HG02885 (cell line): ENCODE results near the gene LEMD1.
"Not testable (repeated sequence)": the region's sequence is repeated elsewhere in the genome, so short reads cannot be mapped to it uniquely, and the experiment has no call there.

Experiments used
- ATAC-seq: cut with Tn5 transposase; IDR thresholded peaks from one replicate; pipeline ENCODE4 v1.9.1; 2021; ENCODE audit warnings: mild to moderate bottlenecking; ENCODE audit not compliant: unreplicated experiment, poor library complexity

Gene LEMD1

DNA sequence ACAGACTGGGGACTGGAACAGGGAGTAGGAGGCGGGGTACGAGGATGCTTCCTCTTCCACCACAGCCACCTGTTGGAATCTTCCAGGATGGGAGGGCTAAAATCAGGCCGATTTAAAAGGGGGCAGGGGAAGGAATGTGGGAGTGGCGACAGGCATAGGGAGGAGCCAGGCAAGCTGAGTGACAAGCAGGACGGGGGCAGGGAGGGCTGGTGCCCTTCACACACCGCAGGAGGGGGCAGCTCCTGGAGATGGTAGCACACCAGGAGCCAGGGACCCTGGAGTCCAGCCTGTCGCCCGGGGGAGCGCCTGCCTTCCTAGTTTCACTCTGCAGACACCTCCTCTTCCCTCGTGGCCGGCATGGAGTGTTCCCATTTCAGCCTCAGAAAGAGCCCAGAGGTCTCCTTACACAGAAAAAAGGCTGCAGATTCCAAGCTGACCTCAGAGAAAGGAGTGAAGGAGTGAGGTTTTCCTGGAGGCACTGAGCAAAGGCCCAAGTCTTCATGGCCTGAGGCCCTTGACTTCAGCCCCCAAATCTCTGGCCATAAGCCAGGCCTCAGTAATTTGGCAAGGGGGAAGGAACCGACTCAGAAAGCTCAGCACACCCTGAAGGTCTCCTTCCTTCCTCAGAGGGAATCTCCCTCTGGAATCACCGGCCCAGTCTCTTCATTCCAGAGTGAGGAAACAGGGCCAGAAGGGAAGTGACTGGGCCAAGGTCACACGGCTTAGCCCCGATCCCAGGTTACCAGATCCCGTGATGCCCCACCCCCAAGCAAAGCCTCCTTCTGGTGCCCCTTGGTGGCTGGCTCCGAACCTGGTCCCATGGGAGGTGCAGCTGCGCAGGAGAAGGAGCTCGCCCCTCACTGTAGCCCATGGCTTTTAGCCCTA, 25.8 kb upstream of the LEMD1 start:
- no peak for ATAC-seq

DNA sequence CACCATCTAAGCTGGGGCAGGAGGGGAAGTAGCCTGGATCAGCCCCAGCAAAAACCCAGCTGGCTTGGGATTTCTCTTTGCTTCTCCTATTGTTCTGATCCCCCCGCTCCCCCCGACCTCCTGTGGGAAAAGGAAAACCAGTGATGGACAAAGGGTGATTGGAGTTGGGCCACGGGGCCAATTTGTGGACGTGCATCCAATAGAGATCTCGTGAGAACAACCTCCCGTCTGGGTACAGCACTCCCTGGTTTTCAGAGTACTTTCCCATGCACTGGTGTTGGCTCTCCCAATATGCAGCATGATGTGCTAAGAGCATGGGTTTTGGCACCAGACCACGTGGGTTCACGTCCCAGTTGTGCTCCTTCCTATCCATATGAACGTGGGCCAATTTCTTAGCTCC, 25.0 kb upstream of the LEMD1 start:
- ATAC-seq, result no peak

DNA sequence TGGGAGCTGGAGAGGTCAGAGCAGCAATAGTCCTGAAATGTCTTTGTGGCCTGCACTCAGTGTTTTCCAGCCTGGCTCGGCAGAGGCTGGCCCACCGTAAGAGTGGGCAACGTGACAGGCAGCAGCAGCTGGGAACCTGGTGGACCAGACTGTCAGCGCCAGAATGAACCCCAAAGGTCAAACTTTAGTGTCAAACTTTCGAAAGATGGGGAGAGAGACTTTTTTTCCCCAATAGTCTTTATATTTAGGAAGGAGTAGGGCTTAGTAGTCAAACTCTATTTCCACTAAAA, 23.7 kb upstream of the LEMD1 start:
- no peak for ATAC-seq

DNA sequence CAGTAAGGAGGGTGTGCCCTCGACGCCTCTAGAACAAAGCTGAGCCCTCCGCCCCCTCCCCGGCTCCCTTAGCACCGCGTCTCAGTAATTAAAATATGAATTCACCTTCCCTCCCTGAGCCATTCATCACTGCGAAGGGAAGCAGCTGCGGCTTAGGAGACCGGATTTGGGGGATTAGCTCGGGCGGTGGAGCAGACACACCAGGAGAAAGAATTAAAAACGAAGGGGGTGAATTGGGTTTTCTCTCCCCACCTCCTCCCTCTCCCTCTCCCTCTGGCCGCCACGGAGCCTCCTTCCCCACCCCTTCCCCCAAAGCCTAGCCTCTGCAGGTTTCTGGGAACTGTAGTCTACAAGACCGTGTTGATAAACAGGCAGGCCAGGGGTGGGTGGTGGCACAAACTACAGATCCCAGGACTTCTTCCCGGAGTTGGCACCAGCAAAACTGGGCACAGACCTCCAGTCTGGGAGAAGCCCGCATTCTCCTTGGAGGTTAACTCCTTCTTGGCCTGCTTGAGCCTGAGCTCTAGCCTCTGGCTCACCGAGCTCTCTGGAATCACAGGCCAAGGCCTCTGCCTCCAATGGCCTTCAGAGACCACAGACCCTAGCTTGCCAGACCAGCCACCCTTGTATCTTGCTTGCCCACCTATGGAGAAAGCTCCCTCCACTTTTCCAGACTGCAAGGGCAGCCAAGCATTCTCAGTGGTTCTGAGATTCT, 23.2 kb upstream of the LEMD1 start:
- ATAC-seq, result no peak

DNA sequence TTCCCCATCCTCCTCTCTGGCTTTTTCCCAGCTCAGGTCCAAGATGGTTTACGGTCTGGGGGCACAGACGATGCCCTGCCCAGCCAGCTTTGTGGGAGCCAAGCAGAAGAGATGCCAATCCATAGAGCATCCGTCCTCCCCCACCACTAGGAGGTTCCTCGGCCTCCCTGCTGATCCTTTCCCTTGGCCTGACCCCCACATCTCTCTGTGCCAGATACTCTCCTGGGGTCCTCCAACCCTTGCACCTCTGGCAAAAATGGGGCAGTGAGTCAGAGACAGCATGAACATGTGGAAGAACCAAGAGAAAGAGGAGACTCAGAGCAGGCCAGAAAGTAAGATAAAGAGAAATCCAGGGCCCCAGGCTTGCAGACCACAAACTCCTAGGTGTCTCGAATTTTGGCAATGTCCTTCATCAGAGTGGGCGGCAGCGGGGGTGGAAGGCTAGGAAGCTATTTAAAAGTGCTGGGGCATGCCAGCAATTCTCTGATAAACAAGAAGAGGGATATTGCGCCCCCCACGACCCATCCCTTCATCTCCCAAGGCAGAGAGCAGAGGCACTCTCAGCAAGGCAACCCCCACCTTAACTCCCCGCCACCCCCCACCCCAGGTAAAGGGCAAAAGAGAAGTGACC, 22.6 kb upstream of the LEMD1 start:
- no peak for ATAC-seq

DNA sequence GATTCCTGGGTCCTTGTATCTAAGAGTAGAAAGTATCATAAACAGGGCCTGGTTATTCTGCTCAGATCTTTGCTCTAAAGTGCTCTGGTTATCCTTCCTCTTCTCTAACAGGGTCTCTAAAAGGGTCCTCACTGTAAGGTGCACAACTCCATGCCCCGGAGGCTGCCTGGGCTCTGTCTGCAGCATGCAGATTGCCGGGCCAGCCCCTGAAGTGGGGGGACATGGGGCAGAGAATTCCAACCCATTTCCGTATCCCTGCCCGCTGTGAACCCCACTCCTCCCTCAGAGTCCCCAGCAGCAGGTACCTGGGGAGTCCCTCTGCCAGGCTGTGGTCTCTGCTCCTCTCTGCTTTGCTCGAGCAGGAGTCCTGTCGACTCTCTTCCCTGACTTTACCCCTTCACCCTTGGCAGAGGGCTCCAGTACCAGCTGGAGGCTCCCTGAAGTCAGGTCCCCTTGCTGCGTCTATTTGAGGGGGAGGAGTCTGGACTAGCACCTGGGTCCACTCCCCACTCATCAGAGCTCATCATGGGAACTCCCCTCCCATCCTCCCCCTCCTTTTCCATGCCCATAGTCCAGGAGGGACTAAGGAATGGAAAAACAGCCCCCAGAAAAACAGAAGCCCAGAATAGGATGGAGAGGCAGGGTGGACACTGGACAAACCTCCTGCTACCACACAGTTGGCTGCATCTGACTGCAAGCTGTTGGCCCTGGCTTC, 21.9 kb upstream of the LEMD1 start:
- no peak for ATAC-seq

DNA sequence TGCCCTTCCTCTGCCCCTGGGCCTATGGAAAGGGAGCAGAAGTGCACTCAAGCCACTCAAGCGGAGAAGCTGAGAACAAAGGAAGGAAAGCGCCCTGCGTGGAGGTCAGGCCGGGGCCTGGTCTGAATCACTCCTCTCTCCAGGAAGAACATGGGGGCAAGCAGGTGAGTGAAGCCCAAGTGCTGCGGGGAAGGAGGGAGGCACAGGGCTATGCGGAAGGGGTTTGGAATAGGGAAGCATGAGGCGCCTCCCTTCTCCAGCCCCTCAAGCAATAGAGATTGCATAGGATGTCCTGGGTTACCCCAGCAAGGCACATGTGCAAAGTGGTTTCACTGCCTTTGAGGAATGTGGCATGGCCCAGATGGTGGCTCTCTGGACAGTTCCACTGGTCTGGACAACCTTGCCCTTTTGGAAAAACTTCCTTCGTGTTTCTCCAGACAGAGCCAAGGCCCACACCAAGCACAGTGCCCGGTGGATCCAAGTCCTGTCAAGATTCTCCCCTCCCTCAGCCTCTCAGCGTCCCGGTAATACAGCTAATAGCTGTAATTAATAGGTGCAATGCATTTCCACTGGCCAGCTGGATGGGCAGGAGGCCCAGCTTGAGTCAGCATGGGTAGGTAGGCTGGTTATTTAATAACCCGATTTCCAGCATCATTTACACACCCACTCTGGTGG, 20.3 kb upstream of the LEMD1 start:
- no peak for ATAC-seq

DNA sequence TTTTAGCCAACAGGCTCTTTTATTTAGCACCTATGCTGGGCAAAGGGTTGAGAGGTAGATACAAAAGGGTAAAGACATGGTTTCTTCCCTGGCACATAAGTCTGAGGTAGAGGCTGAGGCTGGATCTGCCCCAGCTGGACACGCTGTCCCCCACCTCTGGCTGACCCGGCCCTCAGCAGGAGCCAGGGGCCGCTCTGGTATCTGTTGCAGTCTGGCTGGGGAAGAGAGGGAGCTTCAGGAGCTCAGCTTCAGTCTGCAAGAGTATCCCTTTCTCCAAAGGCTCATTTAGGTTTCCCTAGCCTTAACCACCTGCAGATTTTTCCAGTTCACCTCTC, 19.8 kb upstream of the LEMD1 start:
- ATAC-seq, result no peak

DNA sequence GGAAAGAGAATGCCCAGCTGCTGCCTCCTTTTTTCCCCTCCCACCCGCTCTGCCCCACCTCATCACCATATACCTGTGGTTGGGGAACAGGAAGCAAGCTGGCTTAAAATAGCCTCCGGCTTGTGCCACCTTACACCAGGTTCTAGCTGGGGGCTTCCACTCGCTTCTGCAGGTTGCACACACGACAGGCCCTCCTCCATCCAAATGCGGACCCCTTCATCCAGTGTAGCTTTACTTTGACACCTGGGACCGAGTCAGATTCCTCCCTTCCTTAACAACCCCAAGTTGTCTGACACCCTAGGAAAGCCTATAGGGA, 19.4 kb upstream of the LEMD1 start:
- peak; percentile 31 for ATAC-seq

DNA sequence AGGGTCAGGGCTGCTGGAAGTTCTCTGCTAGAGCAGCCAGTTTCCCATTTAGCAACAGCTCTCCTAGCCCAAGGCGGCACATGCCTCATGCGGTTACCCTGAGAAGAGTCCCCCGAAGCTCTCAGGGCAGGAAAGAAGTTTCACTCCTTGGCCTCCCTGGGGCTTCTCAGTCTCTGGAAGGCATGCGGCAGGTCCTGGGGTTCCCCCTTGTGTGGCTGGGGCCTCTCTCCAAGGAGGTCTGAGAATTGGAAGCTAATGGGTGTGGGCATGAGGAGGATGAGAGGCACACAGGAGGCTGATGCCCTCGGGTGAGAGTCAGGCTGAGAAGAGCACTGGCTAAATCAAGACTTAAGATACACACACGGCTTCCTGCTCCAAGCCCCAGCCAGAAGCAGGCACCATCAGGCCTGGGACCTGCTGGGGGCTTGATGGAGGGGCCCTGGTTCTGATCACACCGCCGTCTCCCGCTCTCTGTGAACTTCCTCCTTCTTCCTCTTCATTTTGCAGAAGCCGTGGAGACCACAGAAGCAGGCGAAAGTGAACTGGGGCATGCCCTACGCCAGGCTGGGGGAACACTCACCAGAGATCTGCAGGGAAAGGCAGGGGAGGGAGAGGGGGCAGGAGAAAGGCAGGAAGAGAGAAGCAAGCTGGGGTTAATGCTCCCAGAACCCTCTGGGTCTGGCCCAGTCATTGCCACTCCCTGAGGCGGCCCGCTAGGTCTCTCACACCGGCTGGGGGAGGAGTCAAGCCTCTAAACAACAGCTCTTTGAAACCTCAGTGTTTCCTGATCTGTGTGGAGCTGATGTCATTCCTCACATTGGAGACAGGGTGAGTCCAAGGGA, 18.8 kb upstream of the LEMD1 start:
- peak; percentile 65 for ATAC-seq

DNA sequence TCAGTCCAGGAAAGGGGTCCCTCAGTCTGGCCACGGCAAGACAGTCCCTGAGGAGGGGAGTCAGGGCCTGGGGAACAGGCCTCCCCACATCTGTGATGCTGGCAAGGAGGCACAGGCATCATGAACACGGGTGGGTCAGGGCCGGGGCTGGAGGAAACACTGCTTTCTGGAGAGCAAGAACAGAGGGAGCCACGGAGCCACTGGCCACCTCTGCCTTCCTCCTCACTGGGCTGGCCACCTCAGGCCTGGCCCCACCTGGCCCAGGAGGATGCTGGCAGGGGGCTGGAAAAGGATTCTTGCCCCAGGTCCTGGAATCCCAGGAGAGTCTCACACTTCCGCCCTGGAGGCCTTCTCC, 18.2 kb upstream of the LEMD1 start:
- no peak for ATAC-seq

DNA sequence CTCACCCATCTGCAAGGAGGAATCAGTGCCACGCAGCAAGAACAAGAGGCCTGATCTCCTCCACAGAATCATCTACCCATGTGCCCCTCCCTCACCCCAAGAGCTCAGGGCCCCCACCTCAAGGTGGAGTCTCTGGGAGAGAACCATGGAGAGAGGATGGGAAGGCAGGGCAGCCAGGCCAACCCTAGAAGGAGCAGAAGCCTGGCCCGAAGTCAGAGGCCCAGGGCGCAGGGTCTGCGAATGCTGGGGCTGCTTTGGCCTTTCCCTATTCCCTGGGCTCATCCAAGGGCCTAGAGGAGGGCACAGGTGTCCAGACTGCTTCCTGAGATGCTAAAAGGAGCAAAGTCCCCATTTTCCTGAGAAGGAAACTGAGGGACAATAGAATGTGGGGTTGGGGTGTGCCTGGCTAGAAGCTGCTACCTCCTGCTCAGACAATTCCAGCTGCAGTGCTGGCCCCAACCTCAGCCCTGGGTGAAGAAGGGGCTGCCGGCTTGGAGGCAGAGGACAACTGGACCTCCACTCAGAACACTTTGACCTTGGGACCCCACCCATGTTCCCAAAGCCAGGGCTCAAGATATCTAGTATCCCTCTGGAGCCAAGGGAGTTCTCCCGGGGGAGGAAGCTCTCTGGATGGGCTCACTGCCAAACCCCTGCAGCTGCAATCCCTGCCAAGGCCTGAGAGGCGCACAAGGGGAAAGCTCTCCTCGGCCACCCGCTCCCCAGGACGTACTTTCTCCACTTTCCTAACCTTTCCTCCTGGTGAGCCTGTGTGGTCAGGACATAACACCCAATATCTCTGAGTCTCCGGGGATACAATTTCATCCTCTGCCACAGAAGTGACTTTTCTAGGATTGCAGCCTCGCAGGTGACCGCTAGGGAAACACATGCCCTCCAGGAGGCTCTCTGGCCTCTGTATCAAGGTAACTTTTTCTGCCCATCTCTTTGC, 16.6 kb upstream of the LEMD1 start:
- ATAC-seq, result no peak

DNA sequence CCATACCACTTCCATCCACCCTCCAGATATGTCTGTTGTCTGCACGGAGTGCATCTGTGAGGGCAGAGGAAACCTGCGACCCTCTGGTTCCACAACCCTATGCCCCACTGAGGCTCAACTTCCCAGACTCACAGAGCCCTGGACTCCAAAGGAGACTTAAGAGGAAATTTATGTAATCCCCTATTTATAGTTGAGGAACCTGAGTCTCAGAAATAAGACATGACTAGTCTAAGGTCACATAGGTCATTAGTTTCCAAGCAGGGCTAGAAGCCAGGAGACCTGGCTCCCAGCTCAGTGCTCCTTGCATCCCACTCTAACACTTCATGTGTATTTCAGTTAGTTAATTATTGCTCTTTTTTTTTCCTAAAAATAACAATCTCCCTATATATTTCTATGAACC, 15.7 kb upstream of the LEMD1 start:
- no peak for ATAC-seq

DNA sequence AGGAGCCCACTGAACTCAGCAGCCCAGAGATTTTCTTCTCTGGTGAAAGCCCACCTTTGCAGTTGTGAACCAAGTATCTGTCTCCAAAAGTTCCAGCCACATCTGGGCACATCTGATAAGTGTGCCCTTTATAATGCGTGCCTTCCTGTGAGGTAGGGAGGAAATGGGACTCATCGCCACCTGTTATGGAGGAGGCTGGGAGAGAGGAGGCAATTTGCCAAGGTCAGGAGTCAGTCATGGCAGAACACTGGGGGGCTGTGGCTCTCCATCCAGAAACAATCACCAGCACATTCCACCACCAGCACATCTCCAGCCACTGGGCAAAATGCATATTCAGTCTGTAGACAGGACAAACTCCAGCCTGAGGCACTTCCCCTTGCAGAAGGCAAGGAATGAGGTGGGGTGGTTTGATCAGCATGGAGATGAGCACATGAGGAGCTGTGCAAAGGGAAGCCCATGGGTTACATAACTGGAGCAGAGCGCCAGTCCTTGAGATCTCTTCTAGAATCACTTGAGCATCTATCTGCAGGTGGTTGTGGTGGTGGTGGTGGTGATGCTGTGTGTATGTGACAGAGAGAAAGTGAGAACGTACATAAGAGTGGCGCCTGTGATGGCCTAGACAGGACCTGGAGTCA, 15.0 kb upstream of the LEMD1 start:
- no peak for ATAC-seq

DNA sequence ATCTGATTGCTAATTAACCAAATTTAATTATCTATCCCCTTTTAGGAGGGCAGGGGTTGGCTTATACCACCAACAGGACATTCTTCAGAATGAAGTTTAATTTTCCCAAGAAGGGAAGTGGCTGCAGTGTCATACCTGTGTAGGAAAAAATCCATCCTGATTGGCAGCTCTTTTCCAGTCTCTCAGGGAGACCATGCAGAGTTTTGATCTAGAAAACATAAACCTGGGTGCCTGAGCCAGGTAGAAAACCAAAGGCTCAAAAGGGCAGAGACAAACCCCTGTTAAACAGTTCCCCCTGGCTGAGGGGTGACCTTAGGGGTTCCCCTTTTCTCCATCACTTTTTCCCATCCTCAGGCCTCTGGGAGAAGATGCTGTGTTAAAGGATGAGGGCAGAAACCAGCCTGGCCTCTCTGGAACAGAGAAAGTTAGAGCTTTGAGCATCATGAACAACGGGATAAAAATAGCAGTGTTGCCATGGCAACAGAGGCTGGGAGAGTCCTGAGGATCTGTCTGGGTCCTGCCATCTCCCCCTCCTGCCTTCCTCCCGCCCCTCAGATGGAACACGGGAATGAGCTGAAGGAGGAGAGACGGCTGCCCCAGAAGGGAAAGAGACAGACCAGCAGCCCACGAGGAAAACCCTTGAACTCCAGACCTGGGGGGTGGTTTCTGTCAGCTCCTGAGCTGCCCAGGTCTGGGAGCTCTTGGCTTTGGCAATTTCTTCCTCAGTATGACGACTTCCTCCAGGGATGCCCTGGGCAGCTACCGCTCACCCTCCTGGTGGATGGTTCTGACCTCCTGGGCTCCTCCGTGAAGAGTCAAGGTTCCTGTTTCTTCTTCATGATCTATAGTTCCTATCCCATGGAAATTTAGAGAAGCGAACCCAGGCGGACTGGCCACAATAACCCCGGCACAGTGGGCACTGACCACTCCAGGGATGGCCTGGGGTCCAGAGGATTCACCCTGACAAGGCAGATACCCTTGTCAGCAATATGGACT, 14.0 kb upstream of the LEMD1 start:
- ATAC-seq, result no peak

DNA sequence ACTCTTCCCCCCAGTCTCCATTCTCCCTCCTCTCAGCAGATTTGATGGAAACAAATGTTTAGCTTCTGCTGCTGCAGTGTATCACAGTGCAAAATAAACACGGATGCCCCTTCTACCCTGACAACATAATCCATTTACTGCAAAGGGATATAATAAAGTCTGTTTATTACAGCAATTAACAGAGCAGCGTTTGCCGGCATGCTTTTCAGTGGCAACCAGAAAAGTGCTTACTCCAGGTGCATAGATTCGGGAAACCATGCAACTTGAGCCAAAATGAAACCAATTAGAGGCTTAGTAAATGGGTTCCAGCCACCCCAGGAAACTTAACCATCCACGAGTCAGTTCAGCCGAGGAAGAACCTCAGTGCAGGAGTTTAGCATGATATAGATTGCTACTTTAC, 12.9 kb upstream of the LEMD1 start:
- no peak for ATAC-seq

DNA sequence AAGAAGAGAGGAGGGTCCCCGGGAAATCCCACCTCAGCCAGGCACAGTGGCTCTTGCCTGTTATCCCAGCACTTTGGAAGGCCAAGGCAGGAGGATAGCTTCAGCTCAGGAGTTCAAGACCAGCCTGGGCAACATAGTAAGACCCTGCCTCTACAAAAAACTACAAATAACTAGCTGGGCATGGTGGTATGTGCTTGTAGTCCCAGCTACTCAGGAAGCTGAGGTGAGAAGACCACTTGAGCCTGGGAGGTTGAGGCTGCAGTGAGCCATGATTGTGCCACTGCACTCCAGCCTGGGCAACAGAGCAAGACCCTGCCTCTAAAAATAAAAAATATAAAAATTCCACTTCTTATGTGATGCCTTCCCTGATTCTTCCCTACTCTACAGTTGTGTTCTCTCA, 10.8 kb upstream of the LEMD1 start:
- not testable (repeated sequence) for ATAC-seq
